Occipital lobe (tissue), 2 donors: ENCODE data around the gene ATP6V0E2. TPM values are rescaled to one million over a fixed set of nuclear protein-coding genes. Genes with fewer than 3 reads are reported as not detected.

ENCODE experiments used
- small RNA-seq: library from RNA; depleted of rRNA; stranded (forward); fragments of <200 nt; gene quantifications from one replicate; pipeline ENCODE3, GENCODE V24; 2014
- total RNA-seq: library from RNA; depleted of rRNA; stranded (reverse); fragments of >200 nt; gene quantifications from one replicate; pipeline ENCODE4 v1.2.3, GENCODE V29; 2014

ATP6V0E2 gene
- total RNA-seq, 1 donor from 2014 or later = 112 TPM

Small RNA genes within 50 kb of the gene (small RNA-seq; reads per million reads assigned to genes)
- not detected for gene AC093458.1

Other genes with a start within 250 kb of the ATP6V0E2 start
- gene ZNF467, start 100.4 kb upstream of the ATP6V0E2 start, total RNA-seq = 1.2 TPM
- gene ZNF862, start 35.6 kb upstream of the ATP6V0E2 start, total RNA-seq = 10.0 TPM